ENCODE data around the gene AMOTL2.
A peak's percentile ranks its signal among the peaks of the same experiment; 100 is the strongest.

GRCh38 chr3:134363381-134363755 lies 10.9 kb downstream of the AMOTL2 start:
- TF ChIP-seq POLR2A (IDR thresholded peaks at IDR 0.05; ENCODE audit: low read depth, low read length) (no peak), CTCF (IDR thresholded peaks at IDR 0.05; ENCODE audit: extremely low read depth in 1 of 2, insufficient read depth in 1 of 2, low read depth in 1 of 2, low read length in 2 of 2) (no peak), POLR2AphosphoS5 (IDR thresholded peaks at IDR 0.05; ENCODE audit: insufficient read depth, low read depth, low read length) (no peak), GATA2 (IDR thresholded peaks at IDR 0.05; ENCODE audit: insufficient read depth, insufficient read length, low read depth, low read length) (peak; percentile 8), EZH2 (IDR thresholded peaks at IDR 0.05; ENCODE audit: borderline replicate concordance, low read depth, low read length, severe bottlenecking) (no peak)
- TF ChIP-seq, protein P1, sequence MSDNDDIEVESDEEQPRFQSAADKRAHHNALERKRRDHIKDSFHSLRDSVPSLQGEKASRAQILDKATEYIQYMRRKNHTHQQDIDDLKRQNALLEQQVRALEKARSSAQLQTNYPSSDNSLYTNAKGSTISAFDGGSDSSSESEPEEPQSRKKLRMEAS (IDR thresholded peaks at IDR 0.05; ENCODE audit: insufficient read depth, insufficient read length): no peak

Data from endothelial cell of umbilical vein (primary cell).